Liver (tissue), 2 donors: ENCODE measurements around the gene AKR1C3.

ENCODE experiments used
- CTCF ChIP-seq: fragments of 150-350 bp; IDR thresholded peaks from 2 replicates; pipeline ENCODE4 v1.5.1; 2017; ENCODE audit warnings: improper control_type of control experiment, low read depth, low read length; ENCODE audit not compliant: missing input control
- ZBTB33 ChIP-seq: IDR thresholded peaks from 2 replicates; pipeline ENCODE4 v1.6.1; 2016; ENCODE audit warnings: antibody characterized with exemption
- donor health status: healthy.

DNA sequence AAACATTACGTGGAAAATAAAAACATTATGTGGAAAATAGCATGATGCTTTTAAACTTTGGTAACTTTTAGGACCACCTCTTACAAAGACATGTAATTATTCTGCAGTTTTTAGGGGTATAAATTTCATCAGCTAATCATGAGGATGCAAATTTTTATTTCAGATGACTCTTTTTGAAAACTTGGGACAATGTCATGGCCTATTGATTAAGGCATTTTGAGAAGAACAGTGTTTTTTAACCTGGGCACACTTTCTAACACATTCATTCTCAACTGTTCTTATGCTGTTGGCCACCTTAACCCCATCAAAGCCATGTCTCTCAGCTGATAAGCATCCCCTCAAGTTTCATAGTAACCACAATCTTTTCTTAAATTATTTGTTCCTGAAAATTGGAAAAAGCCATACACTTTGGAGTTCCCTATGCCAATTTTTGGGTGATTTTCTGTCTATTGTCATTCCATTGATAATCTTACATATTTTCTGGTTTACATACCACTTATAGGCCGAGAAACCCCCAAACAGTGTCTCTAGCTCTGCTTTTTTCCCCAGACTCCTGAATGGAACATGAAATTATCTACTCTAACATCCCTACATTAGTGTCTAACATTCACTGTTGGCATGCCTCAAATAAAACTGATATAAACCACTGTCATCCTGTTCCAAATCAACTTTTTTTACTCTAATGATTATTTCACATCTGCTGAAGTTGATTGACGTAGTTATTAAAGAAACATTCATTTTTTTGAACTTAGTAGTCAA lies 14.6 kb downstream of the AKR1C3 start:
- TF ChIP-seq ZBTB33: no peak
- no peak for TF ChIP-seq CTCF
